GM12878 (cell line): ENCODE data around the gene HYAL1. TPM values are rescaled to one million over a fixed set of nuclear protein-coding genes. Genes with fewer than 3 reads are reported as not detected.

Experiments
- ATAC-seq: fragments of 200-7000 bp; cut with Tn5 transposase; 3 replicates; pipeline ENCODE4 v1.9.1; 2020; ENCODE audit warnings: mild to moderate bottlenecking, moderate library complexity
- BruUV-seq: library from RNA; stranded (reverse); fragments of 400-500 nt; replicated peaks from 2 replicates; lab custom pipeline; 2021; lab: Mats Ljungman, UMichigan
- CTCF ChIA-PET: fragments of 300-600 bp; sonication (Branson Sonifier 250); formaldehyde crosslinking; extraction: SDS; loops from one replicate; lab custom pipeline; 2021; ENCODE audit warnings: inconsistent platforms; lab: Yijun Ruan, JAX
- POLR2A ChIA-PET: fragments of 350-600 bp; formaldehyde crosslinking; extraction: SDS; loops from one replicate; lab custom pipeline; 2021; ENCODE audit warnings: inconsistent platforms; lab: Charles Lee
- RAD21 ChIA-PET: fragments of 300-600 bp; sonication (Branson Sonifier 250); formaldehyde crosslinking; loops from one replicate; lab custom pipeline; 2023; ENCODE audit warnings: antibody characterized with exemption; ENCODE audit not compliant: unreplicated experiment; lab: Charles Lee
- SMC1A ChIA-PET: fragments of 300-600 bp; sonication (Branson Sonifier 250); formaldehyde crosslinking; loops from one replicate; lab custom pipeline; 2023; ENCODE audit not compliant: unreplicated experiment, uncharacterized antibody; lab: Charles Lee
- DNase-seq: peaks from one replicate; pipeline ENCODE4 v3.0.0-alpha.2; 2011; ENCODE audit warnings: low read depth, low spot score
- FAIRE-seq: peaks from 3 replicates; lab custom pipeline; 2011; peaks lifted over from hg19 to GRCh38; lab: Jason Lieb, UNC
- H2AFZ ChIP-seq: 2 replicates; pipeline ENCODE4 v1.6.0; 2011; ENCODE audit warnings: low read depth, low read length, control low read depth; ENCODE audit not compliant: control insufficient read depth
- H3K27ac ChIP-seq: 2 replicates; pipeline ENCODE4 v1.5.1; 2011; ENCODE audit warnings: control low read depth; ENCODE audit not compliant: control insufficient read depth, insufficient read depth
- H3K27me3 ChIP-seq, 2 experiments: replicated peaks in 1 of 2; 2 replicates each; pipeline versions ENCODE4 v1.6.0 to v1.6.1; 2011; ENCODE audit warnings: low read length in 1 of 2; ENCODE audit not compliant: control insufficient read depth in 2 of 2, insufficient read depth in 2 of 2
- H3K36me3 ChIP-seq, 2 experiments: 2 replicates each; pipeline ENCODE4 v1.5.1; 2011; ENCODE audit warnings: low read length in 1 of 2; ENCODE audit not compliant: control insufficient read depth in 2 of 2, insufficient read depth in 2 of 2
- H3K4me1 ChIP-seq: 2 replicates; pipeline ENCODE4 v1.6.1; 2011; ENCODE audit warnings: mild to moderate bottlenecking, low read length, moderate library complexity, mixed read lengths; ENCODE audit not compliant: control insufficient read depth, insufficient read depth
- H3K4me2 ChIP-seq: 2 replicates; pipeline ENCODE4 v1.6.0; 2011; ENCODE audit warnings: control low read depth; ENCODE audit not compliant: control insufficient read depth, insufficient read depth
- H3K4me3 ChIP-seq: fragments of 200-600 bp; sonication (generic); 2 replicates; pipeline ENCODE4 v1.5.1; 2016
- H3K79me2 ChIP-seq: 2 replicates; pipeline ENCODE4 v1.6.0; 2011; ENCODE audit warnings: low read length; ENCODE audit not compliant: control insufficient read depth, insufficient read depth
- H3K9ac ChIP-seq: 2 replicates; pipeline ENCODE4 v1.8.0; 2011; ENCODE audit warnings: low read length, control low read depth, mixed read lengths; ENCODE audit not compliant: control insufficient read depth, insufficient read depth
- H3K9me3 ChIP-seq: replicated peaks from 3 replicates; pipeline ENCODE4 v1.5.1; 2011; ENCODE audit warnings: mild to moderate bottlenecking, low read length; ENCODE audit not compliant: control insufficient read depth, insufficient read depth
- H4K20me1 ChIP-seq: 2 replicates; pipeline ENCODE4 v1.6.0; 2011; ENCODE audit not compliant: control insufficient read depth, insufficient read depth
- MEF2A ChIP-seq: IDR thresholded peaks from 2 replicates; pipeline ENCODE4 v1.6.1; 2011; ENCODE audit warnings: low read depth, mild to moderate bottlenecking, low read length, moderate library complexity; ENCODE audit not compliant: insufficient read depth
- MEF2B ChIP-seq: fragments of 450-650 bp; IDR thresholded peaks from 2 replicates; pipeline ENCODE4 v1.6.1; 2018; ENCODE audit warnings: mild to moderate bottlenecking, moderate library complexity; ENCODE audit not compliant: partially characterized antibody, poor library complexity, severe bottlenecking
- NR2F1 ChIP-seq: fragments of 450-650 bp; conservative IDR thresholded peaks from 2 replicates; pipeline ENCODE4 v1.6.1; 2017; ENCODE audit warnings: mild to moderate bottlenecking
- PML ChIP-seq: IDR thresholded peaks from 2 replicates; pipeline ENCODE4 v1.6.1; 2012; ENCODE audit warnings: low read length, inconsistent platforms
- SMC3 ChIP-seq: IDR thresholded peaks from 2 replicates; pipeline ENCODE4 v1.6.1; 2011; ENCODE audit warnings: low read length, improper control_type of control experiment, borderline replicate concordance
- ZNF274 ChIP-seq: IDR thresholded peaks from one replicate; pipeline ENCODE4 v1.8.0; 2011; ENCODE audit not compliant: insufficient read length, insufficient read depth
- WGBS: methylation state at CpG from one replicate; pipeline ENCODE4 v1.1.6; 2016; ENCODE audit warnings: low lambda C conversion rate; ENCODE audit not compliant: insufficient replicate concordance, insufficient coverage; ENCODE audit errors: missing lambda C conversion rate; 5-methylcytosine and 5-hydroxymethylcytosine counted together
- in situ Hi-C: fragments of 300-500 bp; cut with MboI; formaldehyde crosslinking; loops from 9 replicates; pipeline ENCODE4 v1.14.3; 2018; ENCODE audit warnings: mixed read lengths
- intact Hi-C: fragments of 100-400 bp; cut with micrococcal nuclease; formaldehyde crosslinking; loops from one replicate; pipeline ENCODE4 v1.14.2; 2022; ENCODE audit not compliant: unreplicated experiment
- polyA plus RNA-seq, 11 experiments: library from polyadenylated mRNA; depleted of rRNA in 4 of 11; unstranded in 6 of 11; stranded (reverse) in 5 of 11; fragments of >200 nt; fragmentation: Nextera tagmentation in 4 of 11; fragmentation: Illumina TruSeq in 1 of 11; extraction: Ambion mirVana in 4 of 11; extraction: Trizol in 1 of 11; gene quantifications; 1 replicate in 1 of 11; 2 replicates in 10 of 11; pipeline versions ENCODE4 v1.2.1 to v1.2.3, GENCODE V29; 2011 to 2016; ENCODE audit warnings: inconsistent platforms in 2 of 11, missing spikeins in 2 of 11, low read depth in 1 of 11
- total RNA-seq, 4 experiments: library from RNA; depleted of rRNA in 3 of 4; stranded (reverse); fragments of >200 nt in 3 of 4; fragmentation: Illumina TruSeq in 1 of 4; extraction: Trizol in 1 of 4; gene quantifications; 2 replicates each; pipeline versions ENCODE4 v1.2.1 to v1.2.3, GENCODE V29; 2013 to 2021

HYAL1 gene
- total and polyA plus RNA-seq, 10 of the 15 experiments (the other 5 are each of a cell fraction or from before 2014, with no cell fraction given), result 0.04 to 0.55 (median 0.18) TPM; not detected in 2

DNA sequence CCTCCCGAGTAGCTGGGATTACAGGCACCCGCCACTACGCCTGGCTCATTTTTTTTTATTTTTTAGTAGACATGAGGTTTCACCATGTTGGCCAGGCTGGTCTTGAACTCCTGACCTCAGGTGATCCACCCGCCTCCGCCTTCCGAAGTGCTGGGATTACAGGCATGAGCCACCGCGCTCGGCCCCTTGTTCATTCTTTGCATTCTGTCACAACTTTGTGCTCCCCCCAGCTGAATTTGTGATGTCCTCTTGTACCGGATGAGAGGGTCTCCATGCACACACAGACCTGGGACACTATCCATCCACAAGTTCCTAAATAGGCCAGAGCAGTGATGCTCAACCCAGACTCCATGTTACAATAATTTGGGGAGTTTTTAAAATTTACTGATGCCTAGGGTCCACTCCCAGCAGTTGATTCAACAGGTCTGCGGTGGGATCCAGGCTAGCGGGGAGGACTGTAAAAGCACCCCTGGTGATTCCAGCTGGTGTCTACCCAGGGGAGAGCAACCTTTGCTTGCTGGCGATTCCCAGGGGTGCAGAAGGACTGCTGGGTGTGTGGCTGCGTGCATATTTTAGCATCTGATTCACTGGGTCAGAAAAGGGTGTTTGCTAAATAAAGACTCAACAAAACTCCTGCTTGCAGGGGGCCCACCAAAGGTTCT lies 36.2 kb upstream of the HYAL1 start:
- H3K27ac ChIP-seq, result peak overlapping the region; percentile 92
- POLR2A ChIA-PET, result interaction anchor here (0.7 to 7.0 kb wide), 5 partner anchors 10 to 604 kb away, joined by 3 to 84 read pairs (median 27); partner anchors contain the start of genes CYB561D2, GNAI2, NPRL2 and TUSC2
- H3K27me3 ChIP-seq, result no peaks in the 10 kb centered on the region
- peaks cover 59% of the 10 kb centered on the region for H3K79me2 ChIP-seq
- intact Hi-C loops (loop anchor here (5.0 kb wide), 2 partner anchors 42 to 102 kb away; partner anchors contain the start of genes GNAI2, HYAL3 and NAA80), in situ Hi-C loops (loop anchor here (10.0 kb wide), 1 partner anchor 1055 kb away; the partner anchor contains the start of gene RBM15B)
- peak overlapping the region; percentile 86 for H3K9ac ChIP-seq
- DNase-seq, result no peak
- RAD21 ChIA-PET, result no interaction called here
- peak overlapping the region; percentile 96 for H3K4me3 ChIP-seq
- 15% methylated on average over 14 of the region's 14 CpGs for WGBS
- FAIRE-seq, result no peak
- H3K4me1 ChIP-seq, result peaks cover 3% of the 10 kb centered on the region; the same call in 1 of the 2 replicates
- no peaks in the 10 kb centered on the region for H3K9me3 ChIP-seq
- no TSS peak for BruUV-seq
- SMC1A ChIA-PET, result interaction anchor here (0.7 to 1.6 kb wide), 3 partner anchors 10 to 469 kb away, joined by 3 to 8 read pairs (median 3); partner anchors contain the start of genes CYB561D2 and NPRL2
- no peak for ATAC-seq
- H3K4me2 ChIP-seq, result peak overlapping the region; percentile 75
- H3K36me3 ChIP-seq, result no peaks in the 10 kb centered on the region; a peak in 2 of 4 replicates
- H4K20me1 ChIP-seq, result no peaks in the 10 kb centered on the region; the same call in 1 of the 2 replicates
- TF ChIP-seq PML (no peak), MEF2B (peak; percentile 25), MEF2A (no peak), SMC3 (no peak), NR2F1 (0 out of 2 replicates have a peak, but pooled peaks have one; percentile 12), ZNF274 (no peak)
- CTCF ChIA-PET, result interaction anchor here (1.1 to 10.5 kb wide), 4 partner anchors 9 to 41 kb away, joined by 4 to 72 read pairs (median 32); partner anchors contain the start of genes CYB561D2, HYAL2, HYAL3 and NAA80
- H2AFZ ChIP-seq, result 0 out of 2 replicates have a peak overlapping the region, but pooled peaks have one; percentile 57
